Suprapubic skin (tissue), 4 donors: Measurements from ENCODE around the gene FAM111A.

Experiments used
- EP300 ChIP-seq: sonication (generic); formaldehyde crosslinking; IDR thresholded peaks from one replicate; pipeline ENCODE4 v1.6.1; 2017; ENCODE audit warnings: antibody characterized with exemption
- POLR2A ChIP-seq, 2 donors: fragments of 450-650 bp; IDR thresholded peaks; one replicate each; pipeline ENCODE4 v1.6.1; 2017; ENCODE audit warnings: antibody characterized with exemption in 2 of 2, mild to moderate bottlenecking in 2 of 2, moderate library complexity in 2 of 2
- POLR2AphosphoS5 ChIP-seq, 3 donors: sonication (generic); formaldehyde crosslinking; IDR thresholded peaks; one replicate each; pipeline ENCODE4 v1.6.1; 2017; ENCODE audit warnings: antibody characterized with exemption in 3 of 3
- TF ChIP-seq, protein P1 (sequence below), 2 donors: fragments of 200-600 bp in 1 of 2; fragments of 450-650 bp in 1 of 2; sonication (generic) in 1 of 2; IDR thresholded peaks; one replicate each; pipeline ENCODE4 v1.5.1; 2016 to 2019; ENCODE audit warnings: antibody characterized with exemption in 2 of 2, mild to moderate bottlenecking in 1 of 2, moderate library complexity in 1 of 2

DNA sequence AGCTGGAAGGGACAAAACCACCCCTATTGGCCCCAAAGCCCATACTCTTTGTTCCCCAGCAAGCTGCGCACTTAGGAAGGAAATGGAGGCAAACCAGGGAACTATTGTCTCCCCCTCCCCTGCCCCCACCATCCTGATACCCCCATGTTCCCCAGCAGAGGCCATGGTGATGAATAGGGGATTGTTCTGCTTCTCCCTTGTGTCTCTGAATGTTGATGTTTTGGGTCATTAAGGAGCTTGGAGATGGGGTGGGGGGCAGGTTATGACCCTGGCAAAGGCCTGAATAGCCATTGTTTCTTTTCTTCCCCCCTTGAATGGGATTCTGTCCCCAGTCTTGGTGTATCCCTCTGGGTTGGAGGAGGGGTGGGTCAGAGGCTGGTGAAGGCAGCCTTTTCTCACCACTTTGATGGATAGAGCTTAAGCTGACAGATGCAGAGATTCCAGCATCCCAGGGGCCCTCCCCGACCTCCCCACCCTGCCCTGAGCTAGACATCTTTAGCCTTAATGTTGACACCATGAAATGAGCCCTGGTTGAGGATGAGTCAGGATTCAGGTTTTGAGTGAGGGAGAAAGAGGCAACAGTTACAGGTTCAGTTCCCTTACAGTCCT, 37.6 kb downstream of the FAM111A start:
- TF ChIP-seq POLR2AphosphoS5 (IDR thresholded peaks at IDR 0.05) (no peak), POLR2A (IDR thresholded peaks at IDR 0.05) (no peak), EP300 (no peak)
- TF ChIP-seq, protein P1, sequence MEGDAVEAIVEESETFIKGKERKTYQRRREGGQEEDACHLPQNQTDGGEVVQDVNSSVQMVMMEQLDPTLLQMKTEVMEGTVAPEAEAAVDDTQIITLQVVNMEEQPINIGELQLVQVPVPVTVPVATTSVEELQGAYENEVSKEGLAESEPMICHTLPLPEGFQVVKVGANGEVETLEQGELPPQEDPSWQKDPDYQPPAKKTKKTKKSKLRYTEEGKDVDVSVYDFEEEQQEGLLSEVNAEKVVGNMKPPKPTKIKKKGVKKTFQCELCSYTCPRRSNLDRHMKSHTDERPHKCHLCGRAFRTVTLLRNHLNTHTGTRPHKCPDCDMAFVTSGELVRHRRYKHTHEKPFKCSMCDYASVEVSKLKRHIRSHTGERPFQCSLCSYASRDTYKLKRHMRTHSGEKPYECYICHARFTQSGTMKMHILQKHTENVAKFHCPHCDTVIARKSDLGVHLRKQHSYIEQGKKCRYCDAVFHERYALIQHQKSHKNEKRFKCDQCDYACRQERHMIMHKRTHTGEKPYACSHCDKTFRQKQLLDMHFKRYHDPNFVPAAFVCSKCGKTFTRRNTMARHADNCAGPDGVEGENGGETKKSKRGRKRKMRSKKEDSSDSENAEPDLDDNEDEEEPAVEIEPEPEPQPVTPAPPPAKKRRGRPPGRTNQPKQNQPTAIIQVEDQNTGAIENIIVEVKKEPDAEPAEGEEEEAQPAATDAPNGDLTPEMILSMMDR (IDR thresholded peaks at IDR 0.05): no peak
